ENCODE results near the gene ITSN1.
"Not testable (repeated sequence)": the region's sequence is repeated elsewhere in the genome, so short reads cannot be mapped to it uniquely, and the experiment has no call there.

The ITSN1 gene

DNA sequence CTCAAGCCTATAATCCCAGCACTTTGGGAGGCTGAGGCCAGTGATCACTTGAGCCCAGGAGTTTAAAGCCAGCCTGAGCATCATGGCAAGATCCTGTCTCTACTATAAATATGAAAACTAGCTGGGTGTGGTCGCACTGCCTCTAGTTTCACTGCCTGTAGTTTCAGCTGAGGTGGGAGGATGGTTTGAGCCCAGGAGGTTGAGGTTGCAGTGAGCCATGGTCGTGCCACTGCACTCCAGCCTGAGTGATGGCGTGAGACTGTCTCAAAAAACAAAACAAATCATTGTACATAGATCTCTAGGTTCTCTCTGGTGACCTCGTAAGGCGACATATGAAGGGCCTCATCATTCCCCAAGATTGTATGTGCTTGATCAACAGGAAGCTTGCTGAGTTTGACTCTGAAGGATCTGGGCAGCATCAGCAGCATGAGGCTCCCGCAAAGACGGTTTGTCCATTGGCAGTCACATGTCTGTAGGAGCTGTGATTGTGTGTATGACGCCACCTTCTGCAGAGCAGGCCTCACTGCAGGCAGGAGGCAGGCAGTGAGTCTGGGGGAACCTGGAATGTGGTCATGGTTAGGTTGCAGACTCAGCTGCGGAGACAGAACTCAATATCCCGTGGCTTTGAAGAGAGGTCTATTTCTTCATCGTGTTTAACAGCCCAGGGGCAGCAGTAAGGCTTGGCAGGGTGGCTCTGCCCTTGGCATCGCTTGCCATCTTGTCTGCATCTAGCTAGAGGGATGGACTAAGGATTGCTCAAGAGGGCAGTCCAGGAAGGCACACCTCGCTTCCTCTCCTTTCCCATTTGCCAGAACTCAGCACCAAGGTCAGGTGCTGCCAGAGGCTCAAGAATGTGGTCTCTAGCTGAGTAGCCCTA lies 259.3 kb downstream of the ITSN1 start:
- no peak for DNase-seq

GRCh38 chr21:33902349-33902748 lies 260.0 kb downstream of the ITSN1 start:
- no peak for DNase-seq

DNA sequence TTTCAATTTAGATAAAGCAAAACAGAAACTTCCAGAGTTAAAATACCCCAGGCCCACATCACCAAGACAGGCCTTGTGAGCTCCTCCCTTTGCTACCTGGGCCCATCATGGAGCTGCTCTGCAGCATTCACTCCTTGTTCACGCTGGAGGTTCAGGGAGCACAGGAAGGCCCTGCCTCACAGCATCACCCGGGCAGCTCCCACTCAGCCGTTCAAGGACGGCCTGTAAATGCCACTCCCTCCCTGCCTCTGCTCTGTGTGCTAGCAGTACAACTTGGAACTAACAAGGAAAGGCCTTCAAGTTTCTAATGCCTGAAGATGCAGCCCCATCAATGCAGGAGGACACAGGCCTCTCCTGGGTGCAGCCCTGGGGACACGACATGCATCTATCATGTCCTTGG lies 261.7 kb downstream of the ITSN1 start:
- no peak for DNase-seq

- no peak for DNase-seq
These were observed 266.5 kb downstream of the ITSN1 start for GRCh38 chr21:33908760-33909159.

DNA sequence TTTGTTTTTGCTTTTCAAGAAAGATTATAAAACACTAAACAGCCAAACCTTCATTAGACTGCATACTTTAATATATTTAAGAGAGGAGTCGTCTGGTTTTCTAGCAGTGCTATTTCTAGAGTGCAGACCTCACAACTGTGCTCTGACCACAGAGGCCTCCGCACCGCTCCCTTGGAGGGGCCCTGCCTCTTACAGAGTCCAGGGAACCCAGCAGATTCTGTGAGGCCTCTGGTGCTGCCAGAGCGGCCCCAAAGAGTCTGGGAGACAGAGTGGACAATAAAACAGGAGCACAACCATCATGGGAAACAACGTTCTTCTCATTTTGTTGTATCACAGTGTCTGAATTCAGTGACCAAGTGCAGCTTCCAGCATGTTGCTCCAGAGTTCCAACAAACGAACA lies 267.5 kb downstream of the ITSN1 start:
- no peak for DNase-seq

DNA sequence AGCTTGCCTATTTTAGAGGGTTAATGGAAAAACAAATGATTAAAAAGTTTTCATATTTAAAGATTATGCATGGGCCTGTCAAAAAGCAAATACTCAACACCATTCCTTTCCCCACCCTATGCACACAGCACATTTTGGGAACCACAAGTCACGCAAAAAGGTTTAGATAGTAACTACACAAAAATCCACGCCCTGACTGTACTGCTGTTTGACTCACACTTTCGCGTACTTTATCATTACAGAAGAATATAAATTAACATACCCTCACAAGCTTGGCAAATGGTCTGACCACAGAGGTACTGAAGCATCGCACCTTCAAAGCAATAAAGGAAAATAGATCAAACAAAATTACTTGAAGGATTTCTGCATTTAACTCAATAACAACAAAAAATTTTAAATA lies 271.9 kb downstream of the ITSN1 start:
- no peak for DNase-seq

DNA sequence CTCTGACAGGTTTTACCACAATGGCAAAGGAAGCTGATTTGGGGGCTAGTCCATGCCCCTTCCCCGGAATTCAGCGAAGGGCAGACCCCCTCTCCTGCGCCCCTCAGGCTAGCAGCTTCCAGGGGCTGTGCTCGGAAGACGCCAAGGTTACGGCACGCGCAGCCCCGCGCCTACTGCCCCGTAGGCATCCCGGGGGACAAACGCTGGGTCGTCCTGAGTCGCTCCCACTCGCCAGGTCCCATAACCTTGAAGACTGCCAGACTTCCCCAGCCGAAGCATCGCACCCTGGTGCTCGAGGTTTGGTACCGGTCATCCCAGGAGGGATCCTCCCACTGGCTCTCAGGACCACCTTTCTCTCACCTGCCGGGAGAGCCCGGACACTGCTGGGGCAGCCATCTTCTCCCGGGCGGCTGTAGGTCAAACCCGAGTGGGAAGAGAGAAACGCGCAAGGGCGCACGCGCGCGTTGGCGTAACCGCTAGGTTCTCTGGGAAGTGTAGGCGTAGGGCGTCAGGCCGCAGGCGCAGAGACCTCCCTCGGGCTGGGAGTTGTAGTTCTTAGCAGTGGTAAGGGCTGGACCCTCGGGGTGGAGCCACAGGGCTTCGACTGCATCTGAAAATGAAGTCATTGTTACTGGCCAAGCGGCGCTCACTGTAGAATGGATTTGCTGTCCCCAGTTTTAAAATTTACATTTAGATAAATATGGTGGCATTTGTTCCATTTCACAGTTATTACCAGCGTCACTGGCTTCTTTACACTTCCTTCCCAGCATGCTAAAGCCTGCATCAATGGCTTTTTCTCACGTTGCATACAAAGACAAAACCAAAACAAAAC lies 273.3 kb downstream of the ITSN1 start, which contains the start of gene ATP5PO:
Gene ATP5PO, minus strand, starts transcription at position 437 of the 832 bp plus-strand sequence. Its CDS starts 41 bp downstream, at position 396.
- peak; percentile 96 for DNase-seq

- no peak for DNase-seq
These were observed 273.9 kb downstream of the ITSN1 start for GRCh38 chr21:33916200-33916567.

DNA sequence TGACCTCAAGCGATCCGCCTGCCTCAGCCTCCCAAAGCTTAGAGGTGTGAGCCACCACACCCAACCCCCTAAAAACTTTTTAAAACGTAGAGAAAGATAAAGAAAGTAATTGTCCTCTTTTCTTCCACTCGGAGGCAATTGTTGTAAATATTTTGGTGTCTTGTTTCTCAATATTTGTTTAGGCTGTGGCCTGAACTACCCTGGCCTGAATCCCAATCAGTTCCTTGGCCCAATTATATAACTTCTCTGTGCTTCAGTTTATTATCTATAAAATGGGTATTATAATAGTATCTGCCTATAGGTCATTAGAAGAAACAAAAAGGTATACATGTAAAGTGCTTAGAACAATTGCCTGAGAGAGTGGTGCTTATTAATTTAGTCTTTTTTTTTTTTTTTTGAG lies 275.1 kb downstream of the ITSN1 start:
- DNase-seq = no peak

GRCh38 chr21:33924079-33924765 lies 281.9 kb downstream of the ITSN1 start:
- peak; percentile 82 for DNase-seq

DNA sequence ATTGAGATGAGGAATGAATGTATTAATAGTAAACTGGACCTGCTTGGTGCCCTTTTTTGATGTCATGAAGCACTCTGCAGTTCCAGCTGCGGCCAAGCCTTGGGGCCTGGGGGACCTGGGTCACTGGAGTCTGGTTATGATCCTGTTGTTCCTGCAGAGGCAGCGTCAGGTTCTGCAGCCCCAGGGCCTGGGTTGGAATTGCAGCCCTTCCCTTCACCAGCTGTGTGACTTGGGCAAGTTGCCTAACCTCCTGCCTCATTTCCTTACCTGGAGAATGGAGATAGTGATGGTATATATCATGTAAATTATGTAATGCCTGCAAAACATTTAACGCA lies 282.4 kb downstream of the ITSN1 start:
- DNase-seq = no peak

- not testable (repeated sequence) for DNase-seq
These were observed 283.9 kb downstream of the ITSN1 start for GRCh38 chr21:33926248-33926647.

GRCh38 chr21:33931052-33931798 lies 288.9 kb downstream of the ITSN1 start:
- not testable (repeated sequence) for DNase-seq

GRCh38 chr21:33931799-33932390 lies 289.6 kb downstream of the ITSN1 start:
- no peak for DNase-seq

GRCh38 chr21:33932731-33933130 lies 290.4 kb downstream of the ITSN1 start:
- DNase-seq = no peak

DNA sequence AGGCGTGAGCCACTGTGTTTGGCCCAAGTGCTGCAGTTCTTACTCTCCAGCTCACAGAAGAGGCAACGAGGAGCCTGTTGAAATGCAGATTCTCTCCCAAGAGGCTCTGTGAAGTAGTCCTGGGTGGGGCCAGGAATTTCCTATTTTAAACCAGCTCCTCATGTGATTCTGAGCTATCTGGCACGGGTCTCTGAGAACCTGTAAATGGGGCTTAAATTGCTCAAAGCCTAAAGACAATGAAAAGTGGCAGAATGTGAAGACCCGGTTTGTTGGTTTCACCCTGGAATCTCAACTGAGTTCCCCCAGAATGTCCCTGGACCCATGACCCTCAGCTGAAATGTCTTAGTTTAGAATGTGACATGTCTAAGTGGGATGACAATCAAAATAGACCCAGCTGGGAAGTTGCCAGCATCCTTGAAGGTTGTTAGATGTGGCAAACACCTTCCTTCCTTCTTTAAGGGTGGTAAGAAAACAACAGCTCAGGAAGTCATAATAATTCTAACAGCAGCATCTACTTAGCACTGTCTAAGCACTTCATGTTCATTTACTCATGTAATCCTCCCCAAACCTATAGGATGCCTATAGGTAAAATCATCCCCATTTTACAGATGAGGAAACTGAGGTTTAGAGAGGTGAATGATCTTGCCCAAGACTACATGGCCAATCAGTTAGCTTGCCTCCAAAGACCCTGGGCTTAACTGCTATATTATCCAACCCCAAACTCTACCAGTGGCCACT lies 294.2 kb downstream of the ITSN1 start:
- DNase-seq = no peak

DNA sequence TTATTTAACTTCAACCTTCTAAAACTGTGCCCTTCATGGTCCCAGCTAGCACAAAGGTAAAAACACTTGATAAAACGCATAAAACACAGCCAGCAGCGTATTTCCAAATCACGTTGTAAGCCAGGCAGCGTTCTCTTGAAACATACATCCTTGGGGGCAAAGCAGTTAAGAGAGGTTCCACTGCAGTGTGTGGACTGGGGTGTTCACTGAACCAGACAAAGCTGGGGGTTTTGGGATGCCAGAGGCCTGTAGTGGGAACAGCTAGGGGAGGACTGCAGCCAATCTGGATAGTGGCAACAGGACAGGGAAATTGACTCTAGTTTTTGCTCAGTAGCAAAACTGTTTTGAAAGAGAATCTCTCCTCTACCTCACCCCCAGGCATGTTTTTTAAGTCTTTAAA lies 294.8 kb downstream of the ITSN1 start:
- DNase-seq = no peak

DNA sequence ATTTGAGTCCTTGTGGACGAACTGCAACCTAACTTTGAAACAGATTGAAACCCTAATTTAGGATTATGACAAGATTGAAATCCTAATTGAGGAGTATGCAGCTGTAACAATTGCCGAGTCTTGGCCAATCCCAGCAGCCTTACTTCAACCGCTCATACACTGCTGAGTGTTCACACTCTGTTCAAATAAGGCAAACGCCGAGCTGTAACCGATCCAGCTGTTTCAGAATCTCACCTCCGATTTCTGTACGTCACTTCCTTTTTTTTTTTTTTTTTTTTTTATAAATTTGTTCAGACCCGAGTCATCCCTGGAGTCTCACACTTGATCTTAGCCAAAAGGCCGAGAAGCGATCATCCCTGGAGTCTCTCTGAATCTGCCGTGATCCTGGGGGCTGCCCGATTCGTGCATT lies 295.6 kb downstream of the ITSN1 start:
- no peak for DNase-seq

DNA sequence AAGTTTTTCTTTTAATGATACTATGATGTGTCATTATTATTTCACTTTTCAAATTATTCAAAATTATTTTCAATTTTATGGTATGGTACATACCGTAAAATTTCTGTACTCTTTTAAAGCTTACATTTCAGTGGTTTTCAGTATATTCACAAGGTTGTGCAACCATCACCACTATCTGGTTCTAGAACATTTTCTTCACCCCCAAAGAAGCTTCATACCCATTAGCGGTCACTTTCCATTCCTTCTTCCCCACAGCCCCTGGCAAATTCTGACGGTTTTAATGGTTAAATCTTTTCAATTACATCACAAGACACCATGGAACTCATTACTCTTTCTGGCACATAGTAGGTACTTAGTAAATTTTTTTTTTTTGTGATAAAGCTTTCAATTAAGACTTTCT lies 296.1 kb downstream of the ITSN1 start:
- no peak for DNase-seq

GRCh38 chr21:33939226-33939625 lies 296.9 kb downstream of the ITSN1 start:
- no peak for DNase-seq

GRCh38 chr21:33940164-33940880 lies 298.0 kb downstream of the ITSN1 start:
- DNase-seq = no peak
